Chondrocyte (in vitro differentiated cells): ENCODE measurements around the gene BAAT. TPM values are rescaled to one million over a fixed set of nuclear protein-coding genes. Genes with fewer than 3 reads are reported as not detected.

Experiments used
- DNase-seq: peaks from one replicate; pipeline ENCODE4 v3.0.0; 2021; ENCODE audit warnings: mixed read lengths, low spot score
- H3K27ac Mint-ChIP-seq: one replicate; pipeline ENCODE4 v1.8.0; 2021; ENCODE audit warnings: mild to moderate bottlenecking, moderate library complexity, mixed read lengths; ENCODE audit not compliant: unreplicated experiment
- H3K27me3 Mint-ChIP-seq: 2 replicates; pipeline ENCODE4 v1.8.0; 2021; ENCODE audit warnings: low read depth, mixed read lengths
- H3K36me3 Mint-ChIP-seq: 2 replicates; pipeline ENCODE4 v1.8.0; 2021; ENCODE audit warnings: low read depth, mixed read lengths
- H3K4me1 Mint-ChIP-seq: 2 replicates; pipeline ENCODE4 v1.8.0; 2021; ENCODE audit warnings: low read depth, mild to moderate bottlenecking, mixed read lengths
- H3K4me3 Mint-ChIP-seq: one replicate; pipeline ENCODE4 v1.8.0; 2021; ENCODE audit warnings: mild to moderate bottlenecking, moderate library complexity, mixed read lengths; ENCODE audit not compliant: unreplicated experiment
- H3K9me3 Mint-ChIP-seq: 2 replicates; pipeline ENCODE4 v1.8.0; 2021; ENCODE audit warnings: low read depth, mixed read lengths
- CTCF ChIP-seq: fragments of 200-600 bp; sonication (generic); IDR thresholded peaks from 2 replicates; pipeline ENCODE4 v1.5.0; 2021; ENCODE audit warnings: antibody characterized with exemption, mild to moderate bottlenecking, moderate library complexity
- total RNA-seq: library from RNA; stranded (reverse); gene quantifications from 3 replicates; pipeline ENCODE4 v1.2.1, GENCODE V29; 2021

BAAT gene
- total RNA-seq, 1 donor from 2014 or later, result 0.10 TPM

GRCh38 chr9:101376111-101376848 lies 8.5 kb downstream of the BAAT start:
- no peak for TF ChIP-seq CTCF
- DNase-seq, result no peak

GRCh38 chr9:101375546-101375945 lies 9.3 kb downstream of the BAAT start:
- DNase-seq, result no peak

More at GRCh38 chr9:101376111-101376848, 8.5 kb downstream of the BAAT start:
- Mint-ChIP-seq H3K36me3 (peaks cover 2% of the 10 kb centered on the region), H3K27ac (peak overlapping the region; percentile 70), H3K27me3 (no peaks in the 10 kb centered on the region), H3K9me3 (peaks cover 14% of the 10 kb centered on the region), H3K4me1 (peaks cover 14% of the 10 kb centered on the region), H3K4me3 (no peak overlapping the region)

GRCh38 chr9:101372327-101373118 lies 12.3 kb downstream of the BAAT start:
- Mint-ChIP-seq H3K27me3 (no peaks in the 10 kb centered on the region), H3K9me3 (peaks cover 3% of the 10 kb centered on the region), H3K36me3 (no peaks in the 10 kb centered on the region), H3K4me3 (no peak overlapping the region), H3K27ac (no peak overlapping the region), H3K4me1 (peaks cover 20% of the 10 kb centered on the region)
- DNase-seq, result no peak
- no peak for TF ChIP-seq CTCF

More at GRCh38 chr9:101375546-101375945, 9.3 kb downstream of the BAAT start:
- no peak overlapping the region for H3K27ac Mint-ChIP-seq
- peaks cover 2% of the 10 kb centered on the region for H3K36me3 Mint-ChIP-seq
- TF ChIP-seq CTCF, result no peak
- H3K27me3 Mint-ChIP-seq, result no peaks in the 10 kb centered on the region
- peaks cover 14% of the 10 kb centered on the region for H3K9me3 Mint-ChIP-seq
- H3K4me3 Mint-ChIP-seq, result no peak overlapping the region
- H3K4me1 Mint-ChIP-seq, result peaks cover 14% of the 10 kb centered on the region

GRCh38 chr9:101371813-101372212 lies 13.0 kb downstream of the BAAT start:
- H3K9me3 Mint-ChIP-seq, result peaks cover 3% of the 10 kb centered on the region
- H3K4me3 Mint-ChIP-seq, result no peak overlapping the region
- no peak for TF ChIP-seq CTCF
- H3K27ac Mint-ChIP-seq, result no peak overlapping the region
- peaks cover 20% of the 10 kb centered on the region for H3K4me1 Mint-ChIP-seq
- no peak for DNase-seq
- no peaks in the 10 kb centered on the region for H3K36me3 Mint-ChIP-seq
- H3K27me3 Mint-ChIP-seq, result no peaks in the 10 kb centered on the region

- H3K9me3 Mint-ChIP-seq, result no peaks in the 10 kb centered on the region
- H3K27me3 Mint-ChIP-seq, result no peaks in the 10 kb centered on the region
- no peak for TF ChIP-seq CTCF
- DNase-seq, result no peak
- H3K4me3 Mint-ChIP-seq, result no peak overlapping the region
- H3K4me1 Mint-ChIP-seq, result peaks cover 20% of the 10 kb centered on the region
- no peak overlapping the region for H3K27ac Mint-ChIP-seq
- H3K36me3 Mint-ChIP-seq, result no peaks in the 10 kb centered on the region
Measured at GRCh38 chr9:101369884-101370531, 14.8 kb downstream of the BAAT start.
